ENCODE data around the gene ATP1B3. TPM values are rescaled to one million over a fixed set of nuclear protein-coding genes. Genes with fewer than 3 reads are reported as not detected.
"Not testable (repeated sequence)": the region's sequence is repeated elsewhere in the genome, so short reads cannot be mapped to it uniquely, and the experiment has no call there.

The ATP1B3 gene
- total RNA-seq, 1 donor from 2014 or later, result 108 TPM

GRCh38 chr3:141878326-141878725 lies 1.9 kb downstream of the ATP1B3 start:
- Histone ChIP-seq H3K36me3 (no peaks in the 10 kb centered on the region), H3K27ac (peak overlapping the region in 1 of 2 donors; percentile 99), H3K27me3 (no peaks in the 10 kb centered on the region), H3K4me3 (peak overlapping the region; percentile 97 to 98), H3K9me3 (no peaks in the 10 kb centered on the region), H3K4me1 (peaks cover 0 to 11% of the 10 kb centered on the region in 2 donors)
- TF ChIP-seq, protein P1, sequence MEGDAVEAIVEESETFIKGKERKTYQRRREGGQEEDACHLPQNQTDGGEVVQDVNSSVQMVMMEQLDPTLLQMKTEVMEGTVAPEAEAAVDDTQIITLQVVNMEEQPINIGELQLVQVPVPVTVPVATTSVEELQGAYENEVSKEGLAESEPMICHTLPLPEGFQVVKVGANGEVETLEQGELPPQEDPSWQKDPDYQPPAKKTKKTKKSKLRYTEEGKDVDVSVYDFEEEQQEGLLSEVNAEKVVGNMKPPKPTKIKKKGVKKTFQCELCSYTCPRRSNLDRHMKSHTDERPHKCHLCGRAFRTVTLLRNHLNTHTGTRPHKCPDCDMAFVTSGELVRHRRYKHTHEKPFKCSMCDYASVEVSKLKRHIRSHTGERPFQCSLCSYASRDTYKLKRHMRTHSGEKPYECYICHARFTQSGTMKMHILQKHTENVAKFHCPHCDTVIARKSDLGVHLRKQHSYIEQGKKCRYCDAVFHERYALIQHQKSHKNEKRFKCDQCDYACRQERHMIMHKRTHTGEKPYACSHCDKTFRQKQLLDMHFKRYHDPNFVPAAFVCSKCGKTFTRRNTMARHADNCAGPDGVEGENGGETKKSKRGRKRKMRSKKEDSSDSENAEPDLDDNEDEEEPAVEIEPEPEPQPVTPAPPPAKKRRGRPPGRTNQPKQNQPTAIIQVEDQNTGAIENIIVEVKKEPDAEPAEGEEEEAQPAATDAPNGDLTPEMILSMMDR (IDR thresholded peaks at IDR 0.05), result no peak
- intact Hi-C loops (cut with DNase I), result loop anchor here (5.0 to 10.0 kb wide), 8 partner anchors 269 to 1124 kb away; partner anchors contain the start of genes RASA2, TFDP2 and U2SURP
- no peak for DNase-seq (ENCODE audit: low spot score in 2 of 2)

DNA sequence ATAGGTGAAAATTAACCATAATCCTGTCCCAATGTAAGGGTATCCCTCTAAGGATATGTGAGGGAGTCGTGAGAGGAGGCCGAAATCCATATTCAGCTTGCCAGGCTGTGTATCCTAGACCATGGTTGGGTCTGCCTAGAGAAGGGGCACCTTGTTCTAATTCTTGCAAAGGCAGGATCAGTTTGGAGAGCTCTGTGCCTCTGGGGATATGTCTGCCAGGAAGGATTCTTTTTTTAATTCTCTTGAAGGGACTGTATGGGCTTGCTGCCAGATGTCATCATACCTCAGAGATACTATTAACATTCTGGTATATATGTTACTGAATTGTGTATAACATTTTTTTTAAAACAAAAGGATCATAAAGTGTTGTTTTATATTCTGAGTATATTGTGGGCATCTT lies 2.4 kb downstream of the ATP1B3 start:
- no peaks in the 10 kb centered on the region for H3K27me3 ChIP-seq
- H3K4me3 ChIP-seq, result peak overlapping the region; percentile 97 to 98
- no peaks in the 10 kb centered on the region for H3K9me3 ChIP-seq
- TF ChIP-seq, protein P1 (IDR thresholded peaks at IDR 0.05), result no peak
- intact Hi-C loops (cut with DNase I), result loop anchor here (5.0 to 10.0 kb wide), 8 partner anchors 268 to 1123 kb away; partner anchors contain the start of genes RASA2, TFDP2 and U2SURP
- H3K4me1 ChIP-seq, result peaks cover 0 to 11% of the 10 kb centered on the region in 2 donors
- no peaks in the 10 kb centered on the region for H3K36me3 ChIP-seq
- H3K27ac ChIP-seq, result peak overlapping the region in 1 of 2 donors; percentile 99
- no peak for DNase-seq (ENCODE audit: low spot score in 2 of 2)

DNA sequence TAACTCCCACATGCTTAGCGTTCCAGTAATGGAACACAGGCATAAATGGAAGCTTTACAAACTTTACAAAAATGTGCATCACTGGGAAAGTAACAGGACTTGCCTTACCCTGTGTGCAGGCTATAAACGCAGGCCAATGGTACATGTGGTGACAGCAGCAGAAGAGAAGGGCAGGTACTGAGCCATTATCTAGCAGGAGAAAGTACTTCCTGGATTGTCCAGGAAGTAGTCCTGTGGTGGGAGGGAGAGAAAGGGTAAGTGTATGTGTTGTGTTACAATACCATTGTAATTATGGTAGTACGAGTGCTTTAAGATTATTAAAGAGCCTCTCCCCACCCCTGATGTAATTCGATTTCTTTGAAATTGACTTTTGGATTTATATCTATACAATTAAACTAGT lies 5.3 kb downstream of the ATP1B3 start:
- TF ChIP-seq, protein P1 (IDR thresholded peaks at IDR 0.05), result no peak
- Histone ChIP-seq H3K4me3 (no peak overlapping the region), H3K27ac (no peak overlapping the region), H3K27me3 (no peaks in the 10 kb centered on the region), H3K9me3 (no peaks in the 10 kb centered on the region), H3K36me3 (no peaks in the 10 kb centered on the region), H3K4me1 (peaks cover 0 to 11% of the 10 kb centered on the region in 2 donors)
- DNase-seq (ENCODE audit: low spot score in 2 of 2), result no peak
- intact Hi-C loops (cut with DNase I), result no loop called here

DNA sequence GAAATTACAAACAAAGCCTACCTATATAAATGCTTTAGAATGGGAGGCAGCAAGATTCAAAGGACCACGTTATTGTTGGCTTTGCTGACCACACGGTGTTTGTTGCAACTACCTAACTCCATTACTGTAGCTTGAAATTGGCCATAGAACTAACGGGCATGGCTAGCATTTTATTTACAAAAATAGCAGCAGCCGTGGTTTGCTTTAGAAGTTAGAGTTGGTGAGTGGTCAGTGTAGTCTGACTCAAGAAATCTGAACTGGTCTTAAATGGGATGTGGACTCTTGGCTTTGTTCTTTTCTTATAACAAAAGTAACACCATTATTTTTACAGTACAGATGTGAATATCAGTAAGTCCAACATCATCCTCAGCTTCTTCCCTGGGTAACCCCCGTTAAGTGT lies 10.6 kb downstream of the ATP1B3 start:
- Histone ChIP-seq H3K27ac (no peak overlapping the region), H3K4me3 (no peak overlapping the region), H3K9me3 (no peaks in the 10 kb centered on the region), H3K4me1 (no peaks in the 10 kb centered on the region), H3K36me3 (no peaks in the 10 kb centered on the region), H3K27me3 (no peaks in the 10 kb centered on the region)
- TF ChIP-seq, protein P1 (IDR thresholded peaks at IDR 0.05), result no peak
- intact Hi-C loops (cut with DNase I), result no loop called here
- DNase-seq (ENCODE audit: low spot score in 2 of 2), result no peak

DNA sequence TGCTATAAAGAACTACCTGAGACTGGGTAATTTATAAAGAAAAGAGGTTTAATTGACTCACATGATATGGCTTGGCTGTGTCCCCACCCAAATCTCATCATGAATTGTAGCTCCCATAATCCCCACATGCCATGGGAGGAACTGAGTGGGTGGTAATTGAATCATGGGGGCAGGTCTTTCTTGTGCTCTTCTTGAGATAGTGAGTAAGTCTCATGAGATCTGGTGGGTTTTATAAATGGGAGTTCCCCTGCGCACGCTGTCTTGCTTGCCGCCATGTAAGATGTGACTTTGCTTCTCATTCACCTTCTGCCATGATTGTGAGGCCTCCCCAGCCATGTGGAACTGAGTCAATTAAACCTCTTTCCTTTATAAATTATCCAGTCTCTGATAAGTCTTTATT lies 12.1 kb downstream of the ATP1B3 start:
- H3K27ac ChIP-seq; intact Hi-C loops (cut with DNase I); DNase-seq (ENCODE audit: low spot score in 2 of 2); H3K27me3 ChIP-seq; H3K4me1 ChIP-seq; H3K9me3 ChIP-seq; H3K36me3 ChIP-seq; H3K4me3 ChIP-seq: not testable (repeated sequence)

GRCh38 chr3:141894524-141895176 lies 18.2 kb downstream of the ATP1B3 start:
- Histone ChIP-seq H3K4me1 (no peaks in the 10 kb centered on the region), H3K36me3 (peaks cover 6 to 8% of the 10 kb centered on the region in 2 donors), H3K27ac (no peak overlapping the region), H3K27me3 (no peaks in the 10 kb centered on the region), H3K4me3 (no peak overlapping the region), H3K9me3 (no peaks in the 10 kb centered on the region)
- intact Hi-C loops (cut with DNase I), result no loop called here
- TF ChIP-seq, protein P1 (IDR thresholded peaks at IDR 0.05), result no peak
- no peak for DNase-seq (ENCODE audit: low spot score in 2 of 2)

Data from ascending aorta (tissue), 2 donors.